Activated naive CD8-positive, alpha-beta T cell (primary cell): ENCODE measurements around the gene STARD8.
"Not testable (repeated sequence)": the region's sequence is repeated elsewhere in the genome, so short reads cannot be mapped to it uniquely, and the experiment has no call there.

ENCODE experiments used
- H3K27ac Mint-ChIP-seq: one replicate; pipeline ENCODE4 v1.8.0; 2021; ENCODE audit warnings: mixed read lengths
- H3K27me3 Mint-ChIP-seq: one replicate; pipeline ENCODE4 v1.8.0; 2021; ENCODE audit warnings: mixed read lengths
- H3K36me3 Mint-ChIP-seq: one replicate; pipeline ENCODE4 v1.8.0; 2021; ENCODE audit warnings: mixed read lengths
- H3K4me1 Mint-ChIP-seq: one replicate; pipeline ENCODE4 v1.8.0; 2021; ENCODE audit warnings: low read depth, mixed read lengths
- H3K4me3 Mint-ChIP-seq: one replicate; pipeline ENCODE4 v1.8.0; 2021; ENCODE audit warnings: mild to moderate bottlenecking, mixed read lengths
- H3K9me3 Mint-ChIP-seq: one replicate; pipeline ENCODE4 v1.8.0; 2021; ENCODE audit warnings: low read depth, mixed read lengths

STARD8 gene

DNA sequence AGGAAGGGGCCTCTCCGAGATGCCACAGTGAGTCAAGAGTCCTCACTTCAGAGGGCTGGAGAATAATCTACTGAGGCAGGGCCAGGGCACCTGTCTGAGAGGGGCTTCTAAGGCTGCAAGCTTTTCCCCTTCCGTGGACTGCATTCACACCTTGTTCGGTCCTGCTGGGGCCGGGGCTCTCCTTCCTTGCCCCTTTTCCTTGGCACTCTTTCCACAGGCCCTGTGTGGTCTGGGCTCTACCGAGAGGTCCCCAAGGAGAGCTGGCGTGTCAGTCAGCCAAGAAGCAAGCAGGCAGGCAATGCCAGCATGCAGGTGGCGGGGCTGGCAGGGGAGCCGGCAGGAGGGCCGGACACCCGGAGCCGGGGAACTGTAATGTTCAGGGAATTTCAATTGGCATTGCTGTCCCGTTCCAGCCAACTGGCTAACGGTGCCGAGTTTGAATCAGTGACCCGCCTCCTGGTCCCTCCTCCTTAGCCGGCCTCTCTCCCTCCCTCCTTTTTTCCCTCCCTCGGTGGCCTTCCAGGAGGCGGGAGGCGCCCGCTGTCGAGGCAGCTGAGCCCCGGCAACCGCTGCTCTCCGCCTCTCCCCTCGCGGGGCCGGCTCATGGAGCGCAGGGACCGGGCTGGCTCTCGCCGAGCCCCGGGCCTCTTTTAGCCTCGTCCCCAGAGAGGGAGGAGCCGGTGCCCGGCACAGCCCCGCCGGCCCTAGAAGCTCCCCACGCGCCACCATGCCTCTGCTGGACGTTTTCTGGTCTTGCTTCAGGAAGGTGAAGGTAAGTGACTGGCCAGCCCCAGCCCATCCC lies at the start of gene STARD8:
Gene STARD8, plus strand, starts transcription at position 511 of the 802 bp plus-strand sequence. Its CDS starts 217 bp downstream, at position 728.
- H3K9me3 Mint-ChIP-seq = no peaks in the 10 kb centered on the region
- H3K36me3 Mint-ChIP-seq = no peaks in the 10 kb centered on the region
- H3K4me1 Mint-ChIP-seq = no peaks in the 10 kb centered on the region
- peaks cover 2% of the 10 kb centered on the region for H3K27me3 Mint-ChIP-seq
- H3K27ac Mint-ChIP-seq = no peak within 1 kb of the TSS
- H3K4me3 Mint-ChIP-seq = no peak within 1 kb of the TSS

DNA sequence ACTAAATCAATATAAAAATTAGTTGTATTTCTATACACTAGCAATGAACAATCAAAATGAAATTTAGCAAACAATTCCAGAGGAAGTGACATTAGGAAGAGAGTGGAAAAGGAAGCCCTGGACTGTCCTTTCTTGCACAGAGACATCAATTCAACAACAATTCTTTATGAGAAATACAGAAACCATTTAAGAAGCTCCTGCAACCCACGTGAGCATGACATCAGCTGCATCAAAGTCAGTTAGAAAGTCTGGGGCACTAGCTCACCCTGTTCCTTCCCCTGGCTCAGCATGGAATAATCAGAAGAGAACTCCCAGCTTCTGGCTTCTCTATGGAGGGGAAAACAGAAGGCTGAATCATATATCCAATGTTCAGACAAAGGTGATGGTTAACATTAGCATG lies 48.6 kb upstream of the STARD8 start:
- no peak overlapping the region for H3K27ac Mint-ChIP-seq
- H3K9me3 Mint-ChIP-seq = peaks cover 20% of the 10 kb centered on the region
- H3K4me1 Mint-ChIP-seq = no peaks in the 10 kb centered on the region

DNA sequence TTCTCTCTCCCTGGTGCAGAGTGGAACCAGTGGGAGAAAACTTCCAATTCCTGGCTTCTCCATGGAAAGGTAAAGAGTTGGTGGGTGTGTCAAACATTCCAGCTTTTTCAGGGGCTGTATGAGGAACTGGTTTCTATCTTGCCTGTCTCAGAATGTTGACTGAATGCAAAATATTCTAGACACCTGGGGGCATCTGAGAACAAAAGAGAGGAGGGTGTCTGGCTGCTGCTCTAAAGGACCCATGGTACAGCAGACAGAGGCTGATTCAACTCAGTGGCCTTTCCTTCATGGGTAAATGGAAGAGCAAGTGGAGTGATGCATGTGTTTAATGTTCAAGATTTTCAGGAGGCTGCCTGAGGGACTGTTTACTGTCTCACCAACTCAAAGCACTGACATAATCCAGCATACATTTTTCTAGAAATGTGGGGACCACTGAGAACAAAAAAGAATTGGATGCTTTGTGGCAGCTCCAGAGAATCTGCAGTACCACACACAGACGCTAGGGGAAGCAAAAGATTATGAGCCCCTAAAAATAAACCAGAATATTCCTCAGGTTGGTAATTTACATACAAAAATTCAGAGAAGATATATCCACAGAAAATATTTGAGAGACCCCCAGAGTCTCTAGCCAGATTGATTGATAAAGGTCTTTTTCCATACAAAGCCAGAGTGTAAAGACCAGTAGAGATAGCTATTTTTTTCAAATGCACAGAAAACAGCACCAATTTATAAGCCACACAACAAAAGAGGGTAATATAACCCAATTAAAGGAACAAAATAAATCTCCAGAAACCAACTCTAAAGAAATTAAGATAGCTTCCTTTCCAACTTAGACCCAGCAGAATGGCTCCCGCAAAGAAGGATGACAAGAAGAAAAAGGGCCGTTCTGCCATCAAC lies 48.0 kb upstream of the STARD8 start:
- H3K36me3 Mint-ChIP-seq = peaks cover 6% of the 10 kb centered on the region
- no peaks in the 10 kb centered on the region for H3K4me1 Mint-ChIP-seq
- no peak overlapping the region for H3K27ac Mint-ChIP-seq
- no peak overlapping the region for H3K4me3 Mint-ChIP-seq
- H3K9me3 Mint-ChIP-seq = peaks cover 16% of the 10 kb centered on the region
- no peaks in the 10 kb centered on the region for H3K27me3 Mint-ChIP-seq

More for the DNA sequence above, 48.6 kb upstream of the STARD8 start:
- Mint-ChIP-seq H3K27me3 (no peaks in the 10 kb centered on the region), H3K36me3 (peaks cover 7% of the 10 kb centered on the region), H3K4me3 (no peak overlapping the region)

- H3K36me3 Mint-ChIP-seq, H3K4me1 Mint-ChIP-seq, H3K27ac Mint-ChIP-seq, H3K9me3 Mint-ChIP-seq, H3K4me3 Mint-ChIP-seq, H3K27me3 Mint-ChIP-seq: not testable (repeated sequence)
These were observed 43.2 kb upstream of the STARD8 start for GRCh38 chrX:68604216-68604615.

DNA sequence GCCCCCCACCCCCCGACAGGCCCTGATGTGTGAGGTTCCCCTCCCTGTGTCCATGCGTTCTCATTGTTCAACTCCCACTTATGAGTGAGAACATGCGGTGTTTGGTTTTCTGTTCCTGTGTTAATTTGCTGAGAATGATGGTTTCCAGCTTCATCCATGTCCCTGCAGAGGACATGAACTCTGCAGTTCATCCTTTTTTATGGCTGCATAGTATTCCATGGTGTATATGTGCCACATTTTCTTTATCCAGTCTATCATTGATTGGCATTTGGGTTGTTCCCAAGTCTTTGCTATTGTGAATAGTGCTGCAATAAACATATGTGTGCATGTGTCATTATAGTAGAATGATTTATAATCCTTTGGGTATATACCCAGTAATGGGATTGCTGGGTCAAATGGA lies 32.7 kb upstream of the STARD8 start:
- not testable (repeated sequence) for H3K9me3 Mint-ChIP-seq, H3K36me3 Mint-ChIP-seq, H3K4me3 Mint-ChIP-seq, H3K27ac Mint-ChIP-seq, H3K27me3 Mint-ChIP-seq, H3K4me1 Mint-ChIP-seq

- Mint-ChIP-seq H3K4me3 (no peak overlapping the region), H3K27me3 (no peaks in the 10 kb centered on the region), H3K9me3 (peaks cover 7% of the 10 kb centered on the region)
These were observed 19.5 kb upstream of the STARD8 start for GRCh38 chrX:68627986-68628385.

GRCh38 chrX:68629936-68630335 lies 17.5 kb upstream of the STARD8 start:
- H3K9me3 Mint-ChIP-seq, H3K36me3 Mint-ChIP-seq, H3K4me1 Mint-ChIP-seq, H3K27ac Mint-ChIP-seq, H3K4me3 Mint-ChIP-seq, H3K27me3 Mint-ChIP-seq: not testable (repeated sequence)

More at GRCh38 chrX:68627986-68628385, 19.5 kb upstream of the STARD8 start:
- Mint-ChIP-seq H3K36me3 (no peaks in the 10 kb centered on the region), H3K4me1 (no peaks in the 10 kb centered on the region), H3K27ac (no peak overlapping the region)

DNA sequence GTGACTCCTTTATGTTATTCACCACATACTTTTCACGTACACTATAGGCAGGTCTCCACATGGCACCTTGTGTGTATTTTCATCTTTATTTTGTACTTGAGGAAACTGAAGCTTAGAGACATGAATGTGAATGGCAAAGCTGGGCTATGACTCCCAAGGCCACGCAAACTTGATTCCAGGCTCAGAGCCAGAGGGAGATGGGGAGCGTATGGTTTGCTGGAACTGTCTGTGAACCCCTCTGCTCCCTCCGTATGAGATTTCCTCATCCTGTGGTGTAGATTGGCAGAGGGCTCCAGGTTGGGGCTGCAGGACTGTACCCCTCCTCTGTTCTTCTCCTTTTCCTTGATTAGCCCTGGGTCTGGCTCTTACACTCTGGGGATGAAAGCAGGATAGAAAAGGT lies 16.1 kb upstream of the STARD8 start:
- no peak overlapping the region for H3K27ac Mint-ChIP-seq
- no peak overlapping the region for H3K4me3 Mint-ChIP-seq
- no peaks in the 10 kb centered on the region for H3K4me1 Mint-ChIP-seq
- H3K9me3 Mint-ChIP-seq = no peaks in the 10 kb centered on the region
- no peaks in the 10 kb centered on the region for H3K27me3 Mint-ChIP-seq
- no peaks in the 10 kb centered on the region for H3K36me3 Mint-ChIP-seq

DNA sequence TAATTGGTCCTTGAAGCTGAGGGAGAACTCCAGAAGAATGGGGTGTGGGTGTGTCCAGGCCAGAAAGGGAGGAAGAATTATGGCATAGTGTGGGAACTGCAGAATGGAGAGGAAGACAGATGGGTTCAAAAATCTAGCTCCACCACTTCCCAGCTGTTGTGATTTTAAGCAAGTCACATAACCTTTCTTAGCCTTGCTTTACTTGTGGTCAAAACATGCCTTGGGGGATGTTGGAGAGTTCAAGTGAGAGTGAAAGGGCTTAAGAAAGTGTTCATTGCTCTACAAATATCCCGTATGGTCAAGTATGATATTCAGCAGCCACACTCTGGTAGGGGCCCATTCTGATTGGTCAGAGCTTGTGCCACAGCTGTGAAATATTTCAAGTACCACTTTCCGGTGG lies 15.0 kb upstream of the STARD8 start:
- Mint-ChIP-seq H3K9me3 (no peaks in the 10 kb centered on the region), H3K4me3 (no peak overlapping the region), H3K4me1 (no peaks in the 10 kb centered on the region), H3K36me3 (no peaks in the 10 kb centered on the region), H3K27ac (no peak overlapping the region), H3K27me3 (no peaks in the 10 kb centered on the region)

GRCh38 chrX:68633981-68634380 lies 13.5 kb upstream of the STARD8 start:
- H3K4me3 Mint-ChIP-seq = no peak overlapping the region
- H3K4me1 Mint-ChIP-seq = no peaks in the 10 kb centered on the region
- H3K9me3 Mint-ChIP-seq = no peaks in the 10 kb centered on the region
- H3K36me3 Mint-ChIP-seq = no peaks in the 10 kb centered on the region
- no peaks in the 10 kb centered on the region for H3K27me3 Mint-ChIP-seq
- H3K27ac Mint-ChIP-seq = no peak overlapping the region

- Mint-ChIP-seq H3K36me3 (no peaks in the 10 kb centered on the region), H3K27me3 (no peaks in the 10 kb centered on the region), H3K4me3 (no peak overlapping the region), H3K9me3 (no peaks in the 10 kb centered on the region), H3K27ac (no peak overlapping the region), H3K4me1 (no peaks in the 10 kb centered on the region)
These were observed 12.7 kb upstream of the STARD8 start for GRCh38 chrX:68634649-68635227.

GRCh38 chrX:68640661-68641060 lies 6.8 kb upstream of the STARD8 start:
- Mint-ChIP-seq H3K9me3 (no peaks in the 10 kb centered on the region), H3K36me3 (no peaks in the 10 kb centered on the region), H3K27ac (no peak overlapping the region), H3K4me3 (no peak overlapping the region), H3K4me1 (no peaks in the 10 kb centered on the region), H3K27me3 (no peaks in the 10 kb centered on the region)

- H3K9me3 Mint-ChIP-seq = no peaks in the 10 kb centered on the region
- H3K36me3 Mint-ChIP-seq = no peaks in the 10 kb centered on the region
- H3K27ac Mint-ChIP-seq = no peak overlapping the region
- no peak overlapping the region for H3K4me3 Mint-ChIP-seq
- no peaks in the 10 kb centered on the region for H3K4me1 Mint-ChIP-seq
- peaks cover 2% of the 10 kb centered on the region for H3K27me3 Mint-ChIP-seq
These were observed 2.6 kb upstream of the STARD8 start for GRCh38 chrX:68644861-68645260.

GRCh38 chrX:68646421-68646820 lies 1.0 kb upstream of the STARD8 start:
- Mint-ChIP-seq H3K27ac (no peak overlapping the region), H3K4me1 (no peaks in the 10 kb centered on the region), H3K36me3 (no peaks in the 10 kb centered on the region), H3K4me3 (no peak overlapping the region), H3K9me3 (no peaks in the 10 kb centered on the region), H3K27me3 (peaks cover 2% of the 10 kb centered on the region)

DNA sequence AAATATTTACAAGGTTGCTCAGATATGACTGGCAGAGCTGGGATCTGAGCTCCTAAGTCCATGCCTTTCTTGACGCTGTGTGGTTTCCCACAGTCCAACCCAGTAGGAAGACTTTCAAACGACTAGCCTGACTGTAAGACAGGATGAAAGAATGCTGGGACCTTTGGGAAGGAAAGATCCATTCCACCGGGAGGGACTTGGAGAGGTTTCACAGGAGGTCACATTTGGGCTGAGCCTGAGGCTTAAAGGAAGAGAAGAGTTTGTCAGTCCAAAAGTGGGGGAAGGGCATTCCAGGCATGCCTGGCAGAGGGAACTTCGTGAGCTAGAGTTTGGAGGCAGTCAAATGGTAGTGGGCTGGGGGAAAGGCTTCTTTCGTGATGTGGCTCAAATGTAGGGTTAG lies 1.5 kb downstream of the STARD8 start:
- Mint-ChIP-seq H3K9me3 (no peaks in the 10 kb centered on the region), H3K27me3 (peaks cover 2% of the 10 kb centered on the region), H3K4me3 (no peak overlapping the region), H3K27ac (no peak overlapping the region), H3K36me3 (no peaks in the 10 kb centered on the region), H3K4me1 (no peaks in the 10 kb centered on the region)
